A673 (cell line): ENCODE measurements around the gene CUBN.

Source experiments
- CTCF ChIP-seq: fragments of 300-800, 200-600 bp; sonication (generic); conservative IDR thresholded peaks from 2 replicates; pipeline ENCODE4 v1.5.1; 2017; ENCODE audit warnings: low read depth, mild to moderate bottlenecking, antibody characterized with exemption, low read length, moderate library complexity, mixed read lengths
- EZH2 ChIP-seq: fragments of 200-600 bp; sonication (generic); IDR thresholded peaks from 2 replicates; pipeline ENCODE4 v1.6.1; 2017; ENCODE audit warnings: borderline replicate concordance, low read depth, mild to moderate bottlenecking, mixed read lengths, antibody characterized with exemption, low read length; ENCODE audit not compliant: poor library complexity, severe bottlenecking

- TF ChIP-seq CTCF (no peak), EZH2 (no peak)
Measured at GRCh38 chr10:17161775-17162174, 32.2 kb upstream of the CUBN start.
